Lower leg skin (tissue), 3 donors: ENCODE data around the gene IRS1.

Experiments
- POLR2A ChIP-seq, 2 donors: fragments of 450-650 bp; IDR thresholded peaks; one replicate each; pipeline ENCODE4 v1.6.1; 2016 to 2017; ENCODE audit warnings: antibody characterized with exemption in 2 of 2, mild to moderate bottlenecking in 1 of 2, moderate library complexity in 1 of 2
- TF ChIP-seq, protein P1 (sequence below), 3 donors: fragments of 450-650 bp; IDR thresholded peaks; one replicate each; pipeline ENCODE4 v1.5.1; 2016; ENCODE audit warnings: antibody characterized with exemption in 3 of 3, mild to moderate bottlenecking in 3 of 3, moderate library complexity in 2 of 3

DNA sequence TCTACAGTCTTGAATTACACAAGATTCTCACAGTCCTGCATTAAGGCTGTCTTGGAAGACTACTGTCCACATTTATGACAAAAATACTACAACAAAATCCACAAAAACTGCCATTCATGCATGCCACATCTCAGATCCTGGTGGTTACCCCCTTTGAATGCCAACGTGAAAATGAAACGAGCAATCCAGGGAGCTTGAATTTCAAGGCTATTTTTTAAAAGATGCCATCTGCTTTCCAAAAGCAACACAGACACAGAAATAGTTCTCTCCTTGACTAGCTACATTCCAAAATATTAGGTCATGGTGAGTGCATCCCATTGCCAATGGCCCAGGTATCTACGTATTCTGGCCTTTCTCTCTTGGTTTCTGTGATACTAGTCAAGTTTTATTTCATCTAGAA lies 36.3 kb downstream of the IRS1 start:
- TF ChIP-seq POLR2A (IDR thresholded peaks at IDR 0.05): no peak
- TF ChIP-seq, protein P1, sequence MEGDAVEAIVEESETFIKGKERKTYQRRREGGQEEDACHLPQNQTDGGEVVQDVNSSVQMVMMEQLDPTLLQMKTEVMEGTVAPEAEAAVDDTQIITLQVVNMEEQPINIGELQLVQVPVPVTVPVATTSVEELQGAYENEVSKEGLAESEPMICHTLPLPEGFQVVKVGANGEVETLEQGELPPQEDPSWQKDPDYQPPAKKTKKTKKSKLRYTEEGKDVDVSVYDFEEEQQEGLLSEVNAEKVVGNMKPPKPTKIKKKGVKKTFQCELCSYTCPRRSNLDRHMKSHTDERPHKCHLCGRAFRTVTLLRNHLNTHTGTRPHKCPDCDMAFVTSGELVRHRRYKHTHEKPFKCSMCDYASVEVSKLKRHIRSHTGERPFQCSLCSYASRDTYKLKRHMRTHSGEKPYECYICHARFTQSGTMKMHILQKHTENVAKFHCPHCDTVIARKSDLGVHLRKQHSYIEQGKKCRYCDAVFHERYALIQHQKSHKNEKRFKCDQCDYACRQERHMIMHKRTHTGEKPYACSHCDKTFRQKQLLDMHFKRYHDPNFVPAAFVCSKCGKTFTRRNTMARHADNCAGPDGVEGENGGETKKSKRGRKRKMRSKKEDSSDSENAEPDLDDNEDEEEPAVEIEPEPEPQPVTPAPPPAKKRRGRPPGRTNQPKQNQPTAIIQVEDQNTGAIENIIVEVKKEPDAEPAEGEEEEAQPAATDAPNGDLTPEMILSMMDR (IDR thresholded peaks at IDR 0.05): no peak
